K562 (cell line): ENCODE measurements around the gene HSD17B11. TPM values are rescaled to one million over a fixed set of nuclear protein-coding genes. Genes with fewer than 3 reads are reported as not detected.

Experiments used
- ARID3A ChIP-seq: IDR thresholded peaks from 2 replicates; pipeline ENCODE4 v1.6.1; 2012; ENCODE audit warnings: low read depth, low read length, improper control_type of control experiment, borderline replicate concordance
- ATF3 ChIP-seq, 2 experiments: fragments of 450-650 bp in 1 of 2; sonication (generic) in 1 of 2; formaldehyde crosslinking in 1 of 2; IDR thresholded peaks in 1 of 2; conservative IDR thresholded peaks in 1 of 2; 2 replicates each; pipeline versions ENCODE4 v1.6.1 to v1.8.1; 2016 to 2023; ENCODE audit warnings: mild to moderate bottlenecking in 2 of 2, moderate library complexity in 2 of 2, inconsistent platforms in 1 of 2, missing genetic modification reagents in 1 of 2
- EP300 ChIP-seq: IDR thresholded peaks from 2 replicates; pipeline ENCODE4 v1.6.1; 2012; ENCODE audit warnings: low read length, improper control_type of control experiment
- EWSR1 ChIP-seq: fragments of 450-650 bp; IDR thresholded peaks from 2 replicates; pipeline ENCODE4 v1.6.1; 2018; ENCODE audit warnings: borderline replicate concordance, mild to moderate bottlenecking, low read depth, moderate library complexity; ENCODE audit not compliant: partially characterized antibody
- GTF3C2 ChIP-seq: IDR thresholded peaks from 3 replicates; pipeline ENCODE4 v1.6.1; 2011; ENCODE audit warnings: borderline replicate concordance, mild to moderate bottlenecking, moderate library complexity; ENCODE audit not compliant: insufficient read length; ENCODE audit errors: extremely low read depth
- MEIS2 ChIP-seq: fragments of 450-650 bp; IDR thresholded peaks from 2 replicates; pipeline ENCODE4 v1.6.1; 2014; ENCODE audit warnings: mild to moderate bottlenecking; ENCODE audit not compliant: partially characterized antibody
- NR2C2 ChIP-seq, 2 experiments: fragments of 200-800 bp in 1 of 2; sonication (Bioruptor generic) in 1 of 2; sonication (generic) in 1 of 2; formaldehyde crosslinking in 1 of 2; IDR thresholded peaks; 2 replicates each; pipeline versions ENCODE4 v1.6.1 to v1.8.0; 2016 to 2022; ENCODE audit warnings: mild to moderate bottlenecking in 1 of 2, missing compliant biosample characterization in 1 of 2, missing genetic modification characterization in 1 of 2, missing genetic modification reagents in 1 of 2
- PURB ChIP-seq: sonication (generic); formaldehyde crosslinking; IDR thresholded peaks from 2 replicates; pipeline ENCODE4 v1.9.0; 2021; ENCODE audit warnings: low read depth, mild to moderate bottlenecking, missing genetic modification reagents
- SMAD2 ChIP-seq: fragments of 150-350 bp; IDR thresholded peaks from 2 replicates; pipeline ENCODE4 v1.6.1; 2014; ENCODE audit warnings: low read depth, mild to moderate bottlenecking, low read length
- SMC3 ChIP-seq: conservative IDR thresholded peaks from 2 replicates; pipeline ENCODE4 v1.6.1; 2011; ENCODE audit warnings: low read depth, low read length, improper control_type of control experiment; ENCODE audit not compliant: insufficient read depth
- TARDBP ChIP-seq: fragments of 450-650 bp; IDR thresholded peaks from 2 replicates; pipeline ENCODE4 v1.6.1; 2016
- ZNF551 ChIP-seq: fragments of 250-450 bp; sonication (Bioruptor Pico); IDR thresholded peaks from 2 replicates; pipeline ENCODE4 v1.5.0; 2021; ENCODE audit warnings: mild to moderate bottlenecking, moderate library complexity
- polyA plus RNA-seq, 8 experiments: library from polyadenylated mRNA; depleted of rRNA in 4 of 8; stranded (reverse) in 5 of 8; unstranded in 3 of 8; fragments of >200 nt; fragmentation: Nextera tagmentation in 2 of 8; fragmentation: Illumina TruSeq in 1 of 8; extraction: Ambion mirVana in 2 of 8; extraction: Trizol in 1 of 8; gene quantifications; 2 replicates each; pipeline versions ENCODE4 v1.2.1 to v1.2.3, GENCODE V29; 2011 to 2014; ENCODE audit warnings: inconsistent platforms in 1 of 8, missing spikeins in 1 of 8
- total RNA-seq, 7 experiments: library from RNA; depleted of rRNA in 6 of 7; stranded (reverse); fragments of >200 nt in 6 of 7; fragmentation: Illumina TruSeq in 2 of 7; extraction: Trizol in 2 of 7; gene quantifications; 2 replicates each; pipeline versions ENCODE4 v1.2.1 to v1.2.3, GENCODE V29; 2011 to 2021; ENCODE audit warnings: low replicate concordance in 1 of 7
- TF ChIP-seq, protein P1 (sequence below), 3 experiments: IDR thresholded peaks in 2 of 3; conservative IDR thresholded peaks in 1 of 3; 2 replicates each; pipeline ENCODE4 v1.5.1; 2011 to 2012; ENCODE audit warnings: low read length in 3 of 3, mild to moderate bottlenecking in 3 of 3, control low read depth in 2 of 3, improper control_type of control experiment in 1 of 3, inconsistent platforms in 1 of 3, low read depth in 1 of 3, mixed read lengths in 1 of 3, moderate library complexity in 1 of 3; ENCODE audit not compliant: insufficient read depth in 2 of 3
- TF ChIP-seq, protein P2 (sequence below), 2 experiments: fragments of 450-650 bp in 1 of 2; IDR thresholded peaks; 2 replicates each; pipeline ENCODE4 v1.6.1; 2011 to 2017; ENCODE audit warnings: low read depth in 2 of 2, antibody characterized with exemption in 1 of 2, borderline replicate concordance in 1 of 2, low read length in 1 of 2, mild to moderate bottlenecking in 1 of 2, mixed read lengths in 1 of 2; ENCODE audit not compliant: control insufficient read depth in 1 of 2

The HSD17B11 gene
- total and polyA plus RNA-seq, 9 of the 15 experiments (the other 6 are each of a cell fraction or from before 2014, with no cell fraction given), result 26.0 to 108 (median 81.0) TPM

GRCh38 chr4:87390891-87391575, at the start of gene HSD17B11 (continued):
- TF ChIP-seq ARID3A (no peak), EP300 (peak; percentile 46), ATF3 (IDR thresholded peaks at IDR 0.05) (peak; percentile 59), ATF3 (CRISPR knock-in tag; conservative IDR thresholded peaks at IDR 0.05) (no peak), SMC3 (no peak), EWSR1 (no peak), PURB (CRISPR knock-in tag) (no peak), MEIS2 (peak; percentile 28), SMAD2 (no peak), NR2C2 (CRISPR knock-in tag; IDR thresholded peaks at IDR 0.05) (no peak), NR2C2 (tag; IDR thresholded peaks at IDR 0.05) (no peak), ZNF551 (CRISPR knock-in tag) (no peak), GTF3C2 (no peak), TARDBP (0 out of 2 replicates have a peak, but pooled peaks have one; percentile 25)
- TF ChIP-seq, protein P1, sequence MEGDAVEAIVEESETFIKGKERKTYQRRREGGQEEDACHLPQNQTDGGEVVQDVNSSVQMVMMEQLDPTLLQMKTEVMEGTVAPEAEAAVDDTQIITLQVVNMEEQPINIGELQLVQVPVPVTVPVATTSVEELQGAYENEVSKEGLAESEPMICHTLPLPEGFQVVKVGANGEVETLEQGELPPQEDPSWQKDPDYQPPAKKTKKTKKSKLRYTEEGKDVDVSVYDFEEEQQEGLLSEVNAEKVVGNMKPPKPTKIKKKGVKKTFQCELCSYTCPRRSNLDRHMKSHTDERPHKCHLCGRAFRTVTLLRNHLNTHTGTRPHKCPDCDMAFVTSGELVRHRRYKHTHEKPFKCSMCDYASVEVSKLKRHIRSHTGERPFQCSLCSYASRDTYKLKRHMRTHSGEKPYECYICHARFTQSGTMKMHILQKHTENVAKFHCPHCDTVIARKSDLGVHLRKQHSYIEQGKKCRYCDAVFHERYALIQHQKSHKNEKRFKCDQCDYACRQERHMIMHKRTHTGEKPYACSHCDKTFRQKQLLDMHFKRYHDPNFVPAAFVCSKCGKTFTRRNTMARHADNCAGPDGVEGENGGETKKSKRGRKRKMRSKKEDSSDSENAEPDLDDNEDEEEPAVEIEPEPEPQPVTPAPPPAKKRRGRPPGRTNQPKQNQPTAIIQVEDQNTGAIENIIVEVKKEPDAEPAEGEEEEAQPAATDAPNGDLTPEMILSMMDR (IDR thresholded peaks at IDR 0.05 in 2 of 3, conservative IDR thresholded peaks at IDR 0.05 in 1 of 3; ENCODE audit: insufficient read depth in 2 of 3, low read depth in 1 of 3, low read length in 3 of 3), result peak in 2 of 3 experiments; percentile 13 to 22; a peak in 3 of 6 replicates
- TF ChIP-seq, protein P2, sequence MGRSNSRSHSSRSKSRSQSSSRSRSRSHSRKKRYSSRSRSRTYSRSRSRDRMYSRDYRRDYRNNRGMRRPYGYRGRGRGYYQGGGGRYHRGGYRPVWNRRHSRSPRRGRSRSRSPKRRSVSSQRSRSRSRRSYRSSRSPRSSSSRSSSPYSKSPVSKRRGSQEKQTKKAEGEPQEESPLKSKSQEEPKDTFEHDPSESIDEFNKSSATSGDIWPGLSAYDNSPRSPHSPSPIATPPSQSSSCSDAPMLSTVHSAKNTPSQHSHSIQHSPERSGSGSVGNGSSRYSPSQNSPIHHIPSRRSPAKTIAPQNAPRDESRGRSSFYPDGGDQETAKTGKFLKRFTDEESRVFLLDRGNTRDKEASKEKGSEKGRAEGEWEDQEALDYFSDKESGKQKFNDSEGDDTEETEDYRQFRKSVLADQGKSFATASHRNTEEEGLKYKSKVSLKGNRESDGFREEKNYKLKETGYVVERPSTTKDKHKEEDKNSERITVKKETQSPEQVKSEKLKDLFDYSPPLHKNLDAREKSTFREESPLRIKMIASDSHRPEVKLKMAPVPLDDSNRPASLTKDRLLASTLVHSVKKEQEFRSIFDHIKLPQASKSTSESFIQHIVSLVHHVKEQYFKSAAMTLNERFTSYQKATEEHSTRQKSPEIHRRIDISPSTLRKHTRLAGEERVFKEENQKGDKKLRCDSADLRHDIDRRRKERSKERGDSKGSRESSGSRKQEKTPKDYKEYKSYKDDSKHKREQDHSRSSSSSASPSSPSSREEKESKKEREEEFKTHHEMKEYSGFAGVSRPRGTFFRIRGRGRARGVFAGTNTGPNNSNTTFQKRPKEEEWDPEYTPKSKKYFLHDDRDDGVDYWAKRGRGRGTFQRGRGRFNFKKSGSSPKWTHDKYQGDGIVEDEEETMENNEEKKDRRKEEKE (IDR thresholded peaks at IDR 0.05; ENCODE audit: borderline replicate concordance in 1 of 2, control insufficient read depth in 1 of 2, low read depth in 2 of 2, low read length in 1 of 2), result no peak
